HG02970 (cell line): Measurements from ENCODE around the gene HAND2.

ENCODE experiments used
- ATAC-seq: cut with Tn5 transposase; IDR thresholded peaks from one replicate; pipeline ENCODE4 v1.9.1; 2021; ENCODE audit warnings: mild to moderate bottlenecking, moderate library complexity, moderate number of reproducible peaks; ENCODE audit not compliant: unreplicated experiment, low FRiP score

HAND2 gene

GRCh38 chr4:173529477-173530325, at the start of gene HAND2:
TSS of gene HAND2 (minus strand) at chr4:173530229. CDS start at chr4:173529289, 940 bp downstream.
- no peak for ATAC-seq

DNA sequence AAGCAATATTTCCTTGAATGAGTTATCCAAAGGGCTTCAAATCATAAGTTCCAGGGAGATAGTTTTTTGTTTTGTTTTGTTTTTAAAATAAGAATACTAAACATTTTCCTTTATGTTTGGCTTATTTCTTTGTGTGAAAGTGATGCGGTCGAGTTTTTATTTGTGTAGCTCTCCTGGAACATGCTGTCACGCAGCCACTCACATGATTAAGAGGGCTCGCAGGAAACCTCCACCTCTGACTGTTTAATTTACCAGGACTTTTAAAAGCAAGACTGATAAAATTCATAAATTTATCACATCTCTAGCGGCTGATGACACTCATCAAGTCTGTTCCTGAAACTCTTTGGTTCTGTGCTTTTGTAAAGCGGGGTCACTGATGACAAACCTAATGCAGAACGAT, 48.9 kb upstream of the HAND2 start:
- ATAC-seq = no peak

GRCh38 chr4:173577963-173578362, 47.9 kb upstream of the HAND2 start:
- no peak for ATAC-seq

DNA sequence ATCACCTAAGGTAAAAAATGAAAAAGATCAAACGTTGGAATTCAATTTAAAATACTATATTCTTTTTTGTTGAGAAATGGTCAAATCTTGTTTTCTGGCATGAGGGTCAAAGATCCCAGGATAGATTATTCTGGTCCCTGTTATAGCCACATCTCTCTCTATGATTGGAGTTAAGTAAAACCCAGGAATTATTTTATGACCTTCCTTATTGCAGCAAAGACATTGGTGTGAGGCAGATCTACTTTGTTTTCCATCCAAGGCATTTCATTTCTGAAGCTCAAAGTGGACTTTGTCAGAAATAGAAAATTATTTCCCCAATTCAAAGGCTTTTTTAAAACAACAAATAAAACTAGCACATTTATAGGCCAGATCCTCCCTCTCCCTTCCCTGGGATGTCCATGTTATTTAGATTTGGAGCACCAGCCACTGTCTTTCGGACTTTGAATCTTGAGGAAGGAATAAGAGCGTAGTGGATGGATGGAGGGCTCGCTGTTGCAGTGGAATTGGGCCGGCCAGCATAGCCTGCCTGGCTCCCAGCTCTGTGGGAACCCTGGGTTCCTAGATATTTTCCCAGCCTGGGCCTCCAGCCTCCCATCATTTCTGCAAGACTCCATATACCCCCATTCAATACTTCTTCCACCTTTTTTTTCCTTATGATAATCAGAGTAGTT, 45.6 kb upstream of the HAND2 start:
- ATAC-seq = no peak

GRCh38 chr4:173573725-173574124, 43.7 kb upstream of the HAND2 start:
- no peak for ATAC-seq

GRCh38 chr4:173573286-173573685, 43.3 kb upstream of the HAND2 start:
- ATAC-seq = no peak

GRCh38 chr4:173572493-173573129, 42.6 kb upstream of the HAND2 start:
- no peak for ATAC-seq

GRCh38 chr4:173571620-173572019, 41.6 kb upstream of the HAND2 start:
- ATAC-seq = no peak

- no peak for ATAC-seq
These were observed 35.3 kb upstream of the HAND2 start for GRCh38 chr4:173565281-173565680.

GRCh38 chr4:173564461-173564860, 34.4 kb upstream of the HAND2 start:
- no peak for ATAC-seq

- ATAC-seq = no peak
These were observed 30.9 kb upstream of the HAND2 start for GRCh38 chr4:173560896-173561295.

DNA sequence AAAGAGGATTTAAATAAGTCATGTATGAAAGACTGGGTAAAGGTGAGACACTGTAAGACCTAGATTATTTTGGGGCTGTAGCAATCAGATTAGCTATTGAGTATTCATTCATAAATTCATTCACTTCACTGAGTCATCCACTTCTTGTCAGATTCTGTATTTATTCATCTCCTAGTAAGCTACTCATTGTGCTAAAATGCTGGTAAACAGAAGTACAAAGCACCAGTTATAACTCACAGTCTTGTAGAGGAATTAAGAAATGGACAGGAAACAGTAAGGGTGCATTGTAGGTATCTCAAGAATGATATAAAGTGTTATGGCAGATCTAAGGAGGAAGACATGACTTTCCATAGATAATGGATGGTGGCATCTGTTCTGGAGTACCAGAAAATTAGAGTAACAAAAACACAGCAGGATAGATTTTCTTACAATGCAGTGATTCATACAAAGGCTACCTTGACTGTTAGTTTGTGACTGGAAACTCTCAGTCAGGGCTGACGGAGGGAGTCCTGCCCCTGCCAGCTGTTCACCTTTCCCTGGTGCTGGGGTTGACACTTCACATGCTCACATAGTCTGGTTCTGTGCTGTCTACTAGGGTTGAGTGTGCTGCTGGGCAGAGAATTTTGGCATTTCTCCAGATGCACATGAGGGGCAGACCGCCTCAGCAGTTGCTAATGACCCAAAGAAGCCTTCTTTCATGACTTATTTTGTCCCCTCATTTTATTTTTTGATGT, 26.5 kb upstream of the HAND2 start:
- ATAC-seq = no peak

DNA sequence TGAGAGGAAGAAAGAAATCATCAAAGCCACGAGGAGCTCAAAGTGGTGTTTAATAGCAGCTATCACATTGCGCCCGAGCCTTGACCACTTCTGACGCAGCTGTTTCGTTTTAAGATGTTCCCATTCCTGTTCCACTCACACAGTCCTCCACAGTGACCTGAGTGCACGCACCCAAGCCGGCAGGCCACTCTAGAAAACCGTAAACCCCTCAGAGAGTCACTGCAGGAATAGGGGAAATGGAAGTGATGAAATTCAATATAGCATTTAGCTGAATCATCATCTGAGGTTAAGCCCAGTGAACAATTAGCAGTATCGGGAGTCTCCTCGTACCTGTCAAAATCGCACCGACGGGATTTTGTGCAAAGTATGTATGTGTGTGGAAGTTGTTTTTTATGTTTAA, 17.9 kb upstream of the HAND2 start:
- no peak for ATAC-seq

DNA sequence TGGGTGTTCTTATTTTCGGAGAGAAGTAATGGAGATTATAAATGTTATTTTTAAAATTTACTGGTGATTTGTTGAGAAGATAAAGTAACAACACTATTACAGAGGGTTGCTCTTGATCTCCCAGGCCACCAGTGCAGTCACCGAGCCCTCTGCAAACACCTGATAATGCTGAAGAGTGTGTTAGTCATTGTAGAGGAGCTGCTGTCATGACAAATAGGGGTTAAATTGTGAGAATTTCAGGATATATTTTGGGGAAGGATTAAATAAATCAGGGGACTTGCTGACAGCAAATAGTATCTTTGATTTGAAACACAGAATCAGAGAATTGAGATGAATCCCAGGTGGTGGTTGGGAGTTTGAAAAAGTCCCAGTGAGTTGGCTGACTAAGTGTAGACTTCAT, 16.7 kb upstream of the HAND2 start:
- ATAC-seq = no peak

GRCh38 chr4:173545440-173545839, 15.4 kb upstream of the HAND2 start:
- ATAC-seq = no peak

- ATAC-seq = no peak
These were observed 13.2 kb upstream of the HAND2 start for GRCh38 chr4:173543266-173543665.

GRCh38 chr4:173539986-173540385, 10.0 kb upstream of the HAND2 start:
- no peak for ATAC-seq

- ATAC-seq = no peak
These were observed 8.9 kb upstream of the HAND2 start for GRCh38 chr4:173538909-173539445.

DNA sequence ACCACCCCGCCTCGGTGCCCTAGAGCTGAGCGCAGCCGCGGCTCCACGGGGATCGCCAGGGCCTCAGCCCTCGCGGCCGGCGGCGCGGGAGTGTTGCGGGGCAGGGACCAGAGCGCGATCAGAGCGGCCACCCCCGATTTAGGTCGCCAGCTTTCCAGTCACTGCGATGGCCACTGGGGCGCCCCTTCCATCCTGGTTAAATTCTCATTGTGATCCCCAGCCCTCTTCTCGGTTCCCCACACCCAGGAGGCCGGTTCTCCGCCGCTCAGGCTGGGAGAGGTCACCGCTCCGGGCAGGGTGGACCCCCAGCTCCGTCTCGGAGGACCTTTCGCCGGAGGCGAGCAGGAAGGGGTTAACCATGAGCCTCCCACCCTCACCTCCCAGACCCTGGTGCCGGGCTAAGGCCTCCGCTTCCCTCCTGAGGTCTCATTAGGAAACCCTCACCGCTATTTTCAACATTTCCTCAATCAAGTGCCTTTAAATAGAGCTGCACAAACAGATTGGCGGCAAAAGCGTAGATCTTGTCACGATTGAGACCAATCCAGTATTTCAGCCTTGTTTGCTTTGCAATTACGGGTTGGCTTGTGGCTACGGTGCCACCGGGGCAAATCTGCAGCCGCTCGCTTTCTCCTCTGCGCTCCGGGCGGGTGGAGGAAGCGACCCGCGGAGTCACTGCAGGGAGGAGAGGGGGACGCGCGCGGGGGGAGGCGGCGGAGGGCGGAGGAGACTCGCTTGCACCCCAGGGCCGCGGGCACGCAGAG, 8.3 kb upstream of the HAND2 start:
- no peak for ATAC-seq
